NCI-H2227 (cell line): ENCODE results near the gene TRIM4.
"Not testable (repeated sequence)": the region's sequence is repeated elsewhere in the genome, so short reads cannot be mapped to it uniquely, and the experiment has no call there.

Source experiments
- DNase-seq: peaks from one replicate; lab custom pipeline; 2025; ENCODE audit not compliant: unreplicated experiment; lab: John Stamatoyannopoulos, UW

The TRIM4 gene

DNA sequence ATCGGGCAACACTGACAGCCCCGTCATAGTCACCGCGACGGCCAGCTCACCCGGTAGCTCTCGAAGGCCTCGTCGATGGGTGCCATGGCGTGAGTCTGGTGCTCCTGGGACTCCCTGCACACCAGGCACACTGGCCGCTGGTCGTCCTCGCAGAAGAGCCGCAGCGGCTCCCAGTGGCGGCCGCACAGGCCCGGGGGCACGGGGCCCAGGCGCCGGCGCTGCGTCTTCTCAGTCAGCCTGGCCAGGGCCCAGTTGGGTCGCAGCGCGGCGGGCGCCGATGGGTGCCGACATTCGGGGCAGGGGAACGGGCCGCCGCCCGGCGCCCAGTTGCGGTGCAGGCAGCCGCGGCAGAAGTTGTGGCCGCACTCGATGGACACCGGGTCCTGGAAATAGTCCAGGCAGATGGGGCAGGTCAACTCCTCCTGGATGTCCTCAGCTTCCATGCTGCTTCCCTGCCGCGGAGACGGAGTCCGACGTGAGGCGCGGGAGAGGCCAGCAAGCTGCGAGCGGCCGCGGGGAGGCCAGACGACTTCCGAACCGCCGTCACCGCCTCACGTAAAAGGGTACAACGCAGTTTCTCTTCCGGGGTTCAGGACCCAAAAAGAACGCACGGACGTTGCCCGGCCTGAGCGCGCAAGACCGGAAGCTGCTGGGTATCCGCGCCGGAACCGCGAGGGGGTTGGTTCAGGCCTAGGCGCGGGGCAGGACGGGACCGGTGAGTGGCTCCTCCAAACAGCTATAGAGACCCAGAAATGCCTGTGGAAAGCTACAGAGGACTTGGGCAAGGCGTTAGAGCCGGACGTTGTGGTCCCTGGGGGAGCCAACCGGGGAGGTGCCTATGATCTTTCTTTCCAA, at the start of gene TRIM4:
TSS of gene TRIM4 (minus strand) at position 572 of the 855 bp plus-strand sequence. CDS start at position 443, 129 bp downstream.
- peak; percentile 94 for DNase-seq

- no peak for DNase-seq
These were observed 39.4 kb upstream of the TRIM4 start for GRCh38 chr7:99958564-99959227.

DNA sequence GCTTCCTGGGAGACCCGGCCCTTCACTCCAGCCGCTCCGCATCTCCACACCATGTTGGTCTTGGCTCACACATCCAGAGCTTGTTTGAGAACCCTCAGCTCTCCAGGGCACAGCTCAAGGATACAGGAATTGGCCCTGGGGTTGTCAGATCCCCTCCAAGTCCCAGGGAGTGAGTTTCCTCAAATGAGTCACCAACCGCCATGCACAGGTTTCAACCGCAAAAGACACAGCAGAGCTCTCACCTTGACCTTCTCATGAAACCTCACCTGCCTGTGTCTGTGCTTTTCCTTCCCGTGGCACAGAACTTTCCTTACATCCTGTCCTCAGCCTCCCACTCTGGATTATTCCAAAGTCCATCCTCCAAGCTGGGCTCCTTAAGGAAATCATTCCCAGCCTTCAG, 35.9 kb upstream of the TRIM4 start:
- DNase-seq, result no peak

DNA sequence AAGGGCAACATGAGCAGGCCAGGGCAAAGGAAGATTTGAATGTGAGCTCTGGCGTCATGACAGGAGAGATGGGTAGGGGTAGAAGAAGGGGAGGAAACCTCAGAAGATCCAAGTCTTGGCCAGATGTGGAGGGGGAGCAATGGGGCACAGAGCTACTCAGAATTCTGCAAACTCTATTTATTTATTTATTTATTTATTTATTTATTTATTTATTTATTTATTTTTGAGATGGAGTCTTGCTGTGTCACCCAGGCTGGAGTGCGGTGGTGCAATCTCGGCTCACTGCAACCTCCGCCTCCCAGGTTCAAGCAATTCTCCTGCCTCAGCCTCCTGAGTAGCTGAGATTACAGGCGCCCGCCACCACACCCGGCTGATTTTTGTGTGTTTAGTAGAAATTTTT, 35.3 kb upstream of the TRIM4 start:
- not testable (repeated sequence) for DNase-seq

- DNase-seq, result no peak
These were observed 34.3 kb upstream of the TRIM4 start for GRCh38 chr7:99953649-99954048.

DNA sequence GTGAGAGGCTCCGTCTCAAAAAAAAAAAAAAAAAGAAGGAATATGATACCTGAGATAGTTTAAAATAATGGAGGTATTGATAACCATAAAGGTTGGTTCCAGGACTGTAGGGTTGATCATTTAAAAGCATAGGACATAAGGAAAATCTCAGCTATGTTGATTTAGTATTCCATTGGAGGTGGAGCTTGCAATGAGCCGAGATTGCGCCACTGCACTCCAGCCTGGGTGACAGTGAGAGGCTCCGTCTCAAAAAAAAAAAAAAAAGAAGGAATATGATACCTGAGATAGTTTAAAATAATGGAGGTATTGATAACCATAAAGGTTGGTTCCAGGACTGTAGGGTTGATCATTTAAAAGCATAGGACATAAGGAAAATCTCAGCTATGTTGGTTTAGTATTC, 33.3 kb upstream of the TRIM4 start:
- DNase-seq, result not testable (repeated sequence)

GRCh38 chr7:99950819-99951218, 31.5 kb upstream of the TRIM4 start:
- not testable (repeated sequence) for DNase-seq

DNA sequence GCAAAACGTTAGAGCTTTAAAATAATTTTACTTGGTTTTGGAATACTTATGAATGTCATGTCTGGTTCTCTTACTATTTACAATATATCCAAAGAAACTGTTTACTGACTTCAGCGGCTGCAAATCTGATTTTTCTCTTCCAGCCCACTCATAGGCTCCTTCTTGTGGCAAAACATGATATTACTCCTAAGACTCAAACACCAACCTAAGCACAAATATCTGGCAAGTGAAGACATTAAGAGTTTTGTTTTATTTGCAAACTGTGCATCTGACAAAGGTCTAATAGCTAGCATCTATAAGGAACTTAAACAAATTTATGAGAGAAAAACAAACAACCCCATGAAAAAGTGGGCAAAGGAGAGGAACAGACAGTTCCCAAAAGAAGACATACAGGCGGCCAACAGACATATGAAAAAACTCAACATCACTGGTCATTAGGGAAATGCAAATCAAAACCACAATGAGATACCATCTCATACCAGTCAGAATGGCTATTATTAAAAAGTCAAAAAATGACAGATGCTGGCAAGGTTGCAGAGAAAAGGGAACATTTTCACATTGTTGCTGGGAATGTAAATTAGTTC, 30.4 kb upstream of the TRIM4 start:
- DNase-seq, result peak; percentile 6

DNA sequence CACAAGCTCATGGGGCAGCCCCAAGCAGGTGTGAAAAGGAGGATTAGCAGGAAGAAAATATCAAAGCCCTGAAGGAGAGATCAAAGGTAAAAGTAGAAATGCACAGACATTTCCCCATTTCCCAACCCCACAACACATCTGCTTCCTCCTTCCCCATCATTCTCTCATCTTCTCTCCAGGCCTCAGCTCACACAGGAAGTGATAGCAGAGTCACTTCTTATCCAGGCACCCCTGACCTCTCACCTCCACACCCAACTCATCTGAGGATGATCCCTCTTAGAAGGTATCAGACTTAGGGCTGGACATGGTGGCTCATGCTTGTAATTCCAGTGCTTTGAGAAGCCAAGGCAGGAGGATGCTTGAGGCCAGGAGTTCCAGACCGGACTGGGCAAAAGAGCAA, 28.3 kb upstream of the TRIM4 start:
- no peak for DNase-seq

DNA sequence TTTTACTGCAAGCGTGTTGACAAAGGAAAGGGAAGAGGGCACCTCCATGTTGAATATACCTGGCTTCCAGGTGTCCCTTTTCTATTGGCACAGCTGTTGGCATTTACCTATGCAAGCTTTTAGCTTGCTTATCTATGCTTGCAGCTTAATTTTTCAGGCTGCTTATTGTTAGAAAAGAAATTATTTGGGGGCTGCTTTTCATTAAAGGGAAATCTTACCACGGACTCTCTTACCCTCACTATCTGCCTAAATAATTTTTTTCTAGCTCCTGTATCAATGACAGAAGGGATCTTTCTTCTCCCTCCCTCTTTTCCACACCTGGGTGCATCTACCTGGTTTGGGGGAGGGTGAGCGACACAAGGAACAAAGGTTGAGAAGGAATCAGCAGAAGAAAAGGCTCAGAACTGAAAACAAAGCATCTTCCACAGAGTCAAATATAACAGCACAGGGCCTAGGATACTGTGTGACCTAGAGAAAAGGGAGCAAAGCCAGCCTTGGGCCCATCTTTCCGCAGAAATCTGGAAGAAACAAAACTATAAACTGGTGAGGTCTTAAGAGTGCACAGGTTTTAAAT, 25.3 kb upstream of the TRIM4 start:
- DNase-seq, result no peak

- no peak for DNase-seq
These were observed 24.5 kb upstream of the TRIM4 start for GRCh38 chr7:99943641-99944496.

GRCh38 chr7:99938296-99938695, 19.0 kb upstream of the TRIM4 start:
- no peak for DNase-seq

DNA sequence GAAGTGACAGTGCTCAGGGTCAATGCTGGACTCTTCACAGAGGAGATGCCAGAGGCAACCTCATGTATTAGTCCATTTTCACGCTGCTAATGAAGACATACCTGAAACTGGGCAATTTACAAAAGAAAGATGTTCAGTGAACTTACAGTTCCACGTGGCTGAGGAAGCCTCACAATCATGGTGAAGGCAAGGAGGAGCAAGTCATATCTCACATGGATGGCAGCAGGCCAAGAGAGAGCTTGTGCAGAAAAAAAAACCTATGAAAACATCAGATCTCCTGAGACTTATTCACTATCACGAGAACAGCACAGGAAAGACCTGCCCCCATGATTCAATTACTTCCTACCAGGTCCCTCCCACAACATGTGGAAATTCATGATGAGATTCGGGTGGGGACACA, 15.7 kb upstream of the TRIM4 start:
- not testable (repeated sequence) for DNase-seq

- DNase-seq, result no peak
These were observed 11.0 kb upstream of the TRIM4 start for GRCh38 chr7:99930376-99930775.

- DNase-seq, result no peak
These were observed 10.4 kb upstream of the TRIM4 start for GRCh38 chr7:99929730-99930053.

DNA sequence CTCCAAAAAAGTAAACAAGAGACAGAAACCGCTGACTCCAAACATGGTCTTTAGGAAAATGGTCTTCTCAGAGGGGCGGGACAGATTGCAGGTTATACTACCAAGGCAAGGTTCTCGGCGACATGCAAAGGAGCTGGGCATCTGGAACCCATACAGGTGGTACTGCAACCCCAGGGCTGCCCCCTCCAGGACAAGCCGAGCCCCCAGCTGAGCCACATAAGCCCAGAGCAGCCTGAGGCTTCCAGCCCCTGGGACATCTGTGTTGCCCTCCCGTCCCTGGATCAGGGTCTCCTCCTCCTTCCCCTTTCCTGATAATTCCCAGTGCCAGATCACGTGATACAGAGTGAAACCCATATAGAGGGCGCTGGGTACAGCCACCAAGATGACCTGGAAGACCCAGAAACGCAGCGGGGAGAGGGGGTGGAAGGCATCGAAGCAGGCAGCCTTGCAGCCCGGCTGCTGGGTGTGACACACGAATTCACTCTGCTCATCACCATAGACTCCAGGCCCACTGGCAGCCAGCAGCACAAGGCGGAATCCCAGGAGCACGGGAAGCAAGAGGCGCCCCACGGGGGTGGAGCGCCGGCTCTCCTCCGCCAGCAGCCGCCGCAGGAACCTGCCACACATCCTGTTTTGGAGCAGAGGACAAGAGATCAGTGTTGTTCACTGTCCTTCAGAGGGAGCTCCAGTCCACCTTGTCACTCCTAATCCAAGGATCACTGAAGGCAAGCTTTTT, 9.8 kb upstream of the TRIM4 start, which contains the start of gene GJC3:
TSS of gene GJC3 (minus strand) at position 627 of the 736 bp plus-strand sequence. CDS start at position 627, 0 bp downstream.
- DNase-seq, result peak; percentile 77

GRCh38 chr7:99928188-99928587, 8.9 kb upstream of the TRIM4 start:
- DNase-seq, result no peak

DNA sequence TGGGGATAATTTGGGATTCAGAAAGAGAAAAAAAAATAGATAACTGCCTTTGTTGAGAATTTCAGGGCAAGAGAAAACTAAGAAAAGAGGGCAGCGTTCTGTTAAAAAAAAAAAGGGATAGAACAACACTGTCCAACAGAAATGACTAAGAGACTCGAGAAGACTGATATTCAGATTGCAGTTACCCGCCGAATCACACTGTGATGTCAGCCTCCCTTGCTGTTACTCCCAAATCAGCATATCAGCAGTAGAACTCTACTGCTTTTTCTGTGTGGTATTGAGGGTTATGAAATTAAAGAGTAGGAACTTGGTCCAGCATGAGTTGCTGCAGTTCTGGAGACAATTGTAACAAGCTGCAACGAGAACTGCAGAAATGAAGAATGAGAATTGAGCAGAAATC, 8.2 kb upstream of the TRIM4 start:
- DNase-seq, result no peak

DNA sequence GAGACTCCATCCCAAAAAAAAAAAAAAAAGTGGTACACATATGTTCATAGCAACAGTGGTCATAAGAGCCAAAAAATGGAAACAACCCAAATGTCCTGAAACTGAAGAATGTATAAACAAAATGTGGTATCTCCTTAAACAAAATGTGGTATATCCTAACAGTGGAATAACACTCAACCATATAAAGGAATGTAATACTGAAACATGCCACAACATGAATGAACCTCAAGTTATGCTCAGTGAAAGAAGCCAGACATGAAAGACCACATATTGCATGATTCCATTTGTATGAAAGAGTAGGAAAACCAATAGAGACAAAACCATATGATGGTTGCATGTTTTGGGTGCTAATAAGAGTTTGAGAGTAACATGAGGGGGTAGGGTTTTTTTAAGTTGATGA, 7.0 kb upstream of the TRIM4 start:
- no peak for DNase-seq

GRCh38 chr7:99923200-99923599, 3.9 kb upstream of the TRIM4 start:
- DNase-seq, result no peak
